Progenitor cell of endocrine pancreas (in vitro differentiated cells): ENCODE measurements around the gene SYNPO. TPM values are rescaled to one million over a fixed set of nuclear protein-coding genes. Genes with fewer than 3 reads are reported as not detected.

ENCODE experiments used
- DNase-seq: peaks from one replicate; pipeline ENCODE4 v3.0.0; 2021; ENCODE audit warnings: low spot score; ENCODE audit not compliant: unreplicated experiment
- H3K27ac Mint-ChIP-seq: 2 replicates; pipeline ENCODE4 v1.8.0; 2021; ENCODE audit warnings: mild to moderate bottlenecking, moderate library complexity, mixed read lengths
- H3K27me3 Mint-ChIP-seq: 2 replicates; pipeline ENCODE4 v1.8.0; 2021; ENCODE audit warnings: mixed read lengths
- H3K36me3 Mint-ChIP-seq: 2 replicates; pipeline ENCODE4 v1.8.0; 2022; ENCODE audit warnings: mixed read lengths; ENCODE audit not compliant: insufficient read depth
- H3K4me1 Mint-ChIP-seq: 2 replicates; pipeline ENCODE4 v1.8.0; 2021; ENCODE audit warnings: low read depth, mixed read lengths
- H3K4me3 Mint-ChIP-seq: 2 replicates; pipeline ENCODE4 v1.8.0; 2021; ENCODE audit warnings: low read depth, mild to moderate bottlenecking, moderate library complexity, mixed read lengths
- H3K9me3 Mint-ChIP-seq: 2 replicates; pipeline ENCODE4 v1.8.0; 2021; ENCODE audit warnings: low read depth, mixed read lengths
- CTCF ChIP-seq: fragments of 200-600 bp; sonication (generic); IDR thresholded peaks from one replicate; pipeline ENCODE4 v1.5.0; 2021; ENCODE audit warnings: antibody characterized with exemption, mild to moderate bottlenecking; ENCODE audit not compliant: unreplicated experiment
- long read RNA-seq: library from polyadenylated mRNA; unstranded; transcript quantifications from one replicate; pipeline ENCODE4 v2.0.0, GENCODE V29; 2020
- total RNA-seq: library from RNA; stranded (reverse); gene quantifications from 2 replicates; pipeline ENCODE4 v1.2.1, GENCODE V29; 2021

Gene SYNPO
- 1.4 and 1.5 TPM in 2 replicates for total RNA-seq
- long read RNA-seq: 0 reads

- H3K36me3 Mint-ChIP-seq: no peaks in the 10 kb centered on the region
- no peak within 1 kb of the TSS for H3K4me3 Mint-ChIP-seq
- peak within 1 kb of the TSS; percentile 1 for H3K27ac Mint-ChIP-seq
These were observed at the start of gene SYNPO for GRCh38 chr5:150640311-150641005. SYNPO (plus strand) TSS chr5:150640660; CDS start chr5:150648276, 7,616 bp downstream.

GRCh38 chr5:150590979-150591695 lies 49.3 kb upstream of the SYNPO start:
- Mint-ChIP-seq H3K4me3 (no peak overlapping the region), H3K9me3 (no peaks in the 10 kb centered on the region), H3K4me1 (peaks cover 11% of the 10 kb centered on the region), H3K27ac (no peak overlapping the region), H3K27me3 (no peaks in the 10 kb centered on the region), H3K36me3 (no peaks in the 10 kb centered on the region)
- no peak for TF ChIP-seq CTCF
- no peak for DNase-seq

More at GRCh38 chr5:150640311-150641005, at the start of gene SYNPO:
- no peak for DNase-seq
- TF ChIP-seq CTCF: no peak
- H3K4me1 Mint-ChIP-seq: peaks cover 36% of the 10 kb centered on the region
- no peaks in the 10 kb centered on the region for H3K9me3 Mint-ChIP-seq
- H3K27me3 Mint-ChIP-seq: peaks cover 2% of the 10 kb centered on the region

GRCh38 chr5:150593593-150593992 lies 46.9 kb upstream of the SYNPO start:
- no peaks in the 10 kb centered on the region for H3K36me3 Mint-ChIP-seq
- no peak for TF ChIP-seq CTCF
- no peak overlapping the region for H3K4me3 Mint-ChIP-seq
- H3K9me3 Mint-ChIP-seq: no peaks in the 10 kb centered on the region
- DNase-seq: no peak
- H3K27me3 Mint-ChIP-seq: no peaks in the 10 kb centered on the region
- no peak overlapping the region for H3K27ac Mint-ChIP-seq
- H3K4me1 Mint-ChIP-seq: peaks cover 12% of the 10 kb centered on the region

- Mint-ChIP-seq H3K4me3 (no peak overlapping the region), H3K27ac (no peak overlapping the region), H3K36me3 (no peaks in the 10 kb centered on the region), H3K9me3 (no peaks in the 10 kb centered on the region), H3K27me3 (no peaks in the 10 kb centered on the region), H3K4me1 (peaks cover 12% of the 10 kb centered on the region)
- no peak for DNase-seq
- no peak for TF ChIP-seq CTCF
These were observed 46.5 kb upstream of the SYNPO start for GRCh38 chr5:150593996-150594395.

- DNase-seq: no peak
- Mint-ChIP-seq H3K27ac (peak overlapping the region; percentile 35), H3K4me1 (peaks cover 12% of the 10 kb centered on the region), H3K9me3 (no peaks in the 10 kb centered on the region), H3K27me3 (no peaks in the 10 kb centered on the region), H3K36me3 (no peaks in the 10 kb centered on the region), H3K4me3 (no peak overlapping the region)
- TF ChIP-seq CTCF: no peak
These were observed 44.9 kb upstream of the SYNPO start for GRCh38 chr5:150595466-150596031.
